ENCODE data around the gene PLSCR4.

- no peak for TF ChIP-seq CTCF (IDR thresholded peaks at IDR 0.05)
- TF ChIP-seq POLR2A (IDR thresholded peaks at IDR 0.05) = no peak
- TF ChIP-seq POLR2AphosphoS5 (IDR thresholded peaks at IDR 0.05) = no peak
These were observed 18.4 kb upstream of the PLSCR4 start for GRCh38 chr3:146269271-146269670.
